ENCODE data around the gene PEMT.
"Not testable (repeated sequence)": the region's sequence is repeated elsewhere in the genome, so short reads cannot be mapped to it uniquely, and the experiment has no call there.

The PEMT gene

GRCh38 chr17:17498606-17499301, 92.8 kb downstream of the PEMT start:
- no peak for DNase-seq

GRCh38 chr17:17497845-17498520, 93.5 kb downstream of the PEMT start:
- DNase-seq, result peak; percentile 16

- DNase-seq, result peak; percentile 26
These were observed 94.3 kb downstream of the PEMT start for GRCh38 chr17:17497065-17497844.

- DNase-seq, result peak; percentile 93
These were observed 95.1 kb downstream of the PEMT start, which contains the start of gene RASD1 for GRCh38 chr17:17496189-17497064. Gene RASD1, minus strand, starts transcription at chr17:17496395. Its CDS starts 214 bp downstream, at chr17:17496181.

- DNase-seq, result no peak
These were observed 95.8 kb downstream of the PEMT start for GRCh38 chr17:17495536-17496188.

- DNase-seq, result peak; percentile 65
These were observed 96.5 kb downstream of the PEMT start for GRCh38 chr17:17494870-17495535.

- no peak for DNase-seq
These were observed 97.0 kb downstream of the PEMT start for GRCh38 chr17:17494499-17494869.

GRCh38 chr17:17493986-17494466, 97.5 kb downstream of the PEMT start:
- no peak for DNase-seq

GRCh38 chr17:17493249-17493985, 98.1 kb downstream of the PEMT start:
- DNase-seq, result peak; percentile 20

- no peak for DNase-seq
These were observed 98.9 kb downstream of the PEMT start for GRCh38 chr17:17492571-17492970.

GRCh38 chr17:17492085-17492484, 99.4 kb downstream of the PEMT start:
- DNase-seq, result no peak

GRCh38 chr17:17491546-17491988, 99.9 kb downstream of the PEMT start:
- DNase-seq, result peak; percentile 22

GRCh38 chr17:17491031-17491471, 100.5 kb downstream of the PEMT start:
- no peak for DNase-seq

GRCh38 chr17:17487998-17488397, 103.5 kb downstream of the PEMT start:
- no peak for DNase-seq

- DNase-seq, result not testable (repeated sequence)
These were observed 105.1 kb downstream of the PEMT start for GRCh38 chr17:17486416-17486815.

GRCh38 chr17:17485420-17485819, 106.1 kb downstream of the PEMT start:
- no peak for DNase-seq

GRCh38 chr17:17484451-17484899, 107.0 kb downstream of the PEMT start:
- DNase-seq, result peak; percentile 36

GRCh38 chr17:17481860-17482259, 109.6 kb downstream of the PEMT start:
- no peak for DNase-seq

GRCh38 chr17:17480593-17481148, 110.8 kb downstream of the PEMT start:
- no peak for DNase-seq

- DNase-seq, result no peak
These were observed 112.3 kb downstream of the PEMT start for GRCh38 chr17:17479209-17479608.

Data from femur (tissue), 1 donor.